Glomerular visceral epithelial cell (primary cell): ENCODE measurements around the gene CEP85.
A peak's percentile ranks its signal among the peaks of the same experiment; 100 is the strongest.

Experiments used
- DNase-seq: peaks from one replicate; pipeline ENCODE4 v3.0.0-alpha.2; 2016; ENCODE audit errors: extremely low spot score

The CEP85 gene

GRCh38 chr1:26233903-26234643 is at the start of gene CEP85:
CEP85 (plus strand) TSS chr1:26234200; CDS start chr1:26239784, 5,584 bp downstream.
- peak; percentile 98 for DNase-seq

DNA sequence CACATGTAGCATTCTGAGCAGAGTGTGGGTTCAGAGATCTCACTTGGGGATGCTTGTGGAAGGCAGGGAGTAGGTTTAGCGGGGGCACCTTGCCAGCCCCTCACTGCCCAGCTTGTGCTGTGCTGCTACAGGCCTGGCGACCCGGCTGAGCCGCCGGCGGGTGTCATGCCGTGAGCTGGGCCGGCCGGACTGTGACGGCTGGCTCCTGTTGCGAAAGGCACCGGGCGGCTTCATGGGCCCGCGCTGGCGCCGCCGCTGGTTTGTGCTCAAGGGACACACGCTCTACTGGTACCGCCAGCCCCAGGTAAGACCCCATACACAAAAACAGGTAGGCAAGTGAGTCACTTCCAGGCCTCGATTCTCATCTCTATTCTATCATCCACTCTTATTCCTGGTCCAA is 49.1 kb upstream of the CEP85 start:
- no peak for DNase-seq

GRCh38 chr1:26187882-26188281 is 46.1 kb upstream of the CEP85 start:
- no peak for DNase-seq

DNA sequence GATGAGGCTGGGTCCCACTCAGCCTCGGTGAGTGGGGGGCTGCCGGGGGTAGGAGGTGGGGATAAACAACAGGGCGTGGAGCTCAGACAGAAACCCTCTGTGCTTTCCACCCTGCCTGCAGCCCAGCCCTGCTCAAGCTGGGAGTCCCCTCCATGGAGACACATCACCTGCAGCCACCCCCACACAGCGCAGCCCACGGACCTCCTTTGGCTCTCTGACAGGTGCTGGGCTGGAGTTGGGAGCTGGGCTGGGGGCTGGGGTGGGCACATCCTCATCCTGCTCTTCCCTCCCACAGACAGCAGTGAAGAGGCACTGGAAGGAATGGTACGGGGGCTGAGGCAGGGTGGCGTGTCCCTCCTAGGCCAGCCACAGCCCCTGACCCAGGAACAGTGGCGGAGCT is 45.5 kb upstream of the CEP85 start:
- no peak for DNase-seq

DNA sequence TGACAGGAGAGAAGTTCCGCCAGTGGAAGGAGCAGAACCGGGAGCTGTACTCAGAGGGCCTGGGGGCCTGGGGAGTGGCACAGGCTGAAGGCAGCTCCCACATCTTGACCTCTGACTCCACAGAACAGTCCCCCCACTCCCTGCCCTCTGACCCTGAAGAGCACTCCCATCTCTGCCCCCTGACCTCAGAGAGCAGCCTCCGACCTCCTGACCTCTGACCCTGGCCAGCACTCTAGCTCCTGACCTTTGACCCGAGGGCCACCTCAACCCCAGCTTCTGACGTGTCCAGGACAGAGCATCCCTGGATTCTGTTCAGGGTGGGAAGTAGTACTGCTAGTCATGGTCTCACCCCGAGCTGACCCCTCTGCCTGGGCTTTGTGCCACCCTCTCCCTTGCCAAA is 44.7 kb upstream of the CEP85 start:
- DNase-seq = no peak

DNA sequence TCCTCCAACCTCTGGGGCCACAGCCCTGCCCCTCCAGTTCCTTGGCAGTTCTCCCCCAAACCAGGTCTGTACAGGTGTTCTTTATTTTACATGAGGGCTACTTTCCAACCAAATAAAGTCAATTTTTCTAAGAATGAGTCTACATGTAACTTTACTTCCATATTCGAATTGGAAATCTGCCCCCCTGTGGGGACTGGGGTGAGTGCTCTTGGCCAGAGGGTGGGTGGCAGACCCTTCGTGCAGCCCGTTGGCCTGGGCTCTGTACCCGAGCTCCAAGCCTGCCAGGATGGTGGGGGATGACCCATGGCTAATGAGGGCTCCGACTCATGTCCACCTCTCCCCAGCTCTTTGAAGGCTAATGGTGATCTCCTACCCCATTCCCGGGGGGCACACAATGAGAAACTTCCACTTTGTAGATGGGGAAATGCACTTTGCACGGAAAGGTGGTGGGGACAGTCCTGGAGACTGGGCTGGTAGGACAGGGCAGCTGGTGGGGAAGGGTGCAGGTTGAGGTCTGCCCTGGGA is 44.2 kb upstream of the CEP85 start:
- DNase-seq = no peak

GRCh38 chr1:26190373-26190987 is 43.5 kb upstream of the CEP85 start, which contains the start of gene CATSPER4:
CATSPER4 (plus strand) TSS chr1:26190602; CDS start chr1:26190628, 26 bp downstream.
- peak; percentile 57 for DNase-seq

GRCh38 chr1:26191739-26192138 is 42.3 kb upstream of the CEP85 start:
- no peak for DNase-seq

GRCh38 chr1:26195805-26196204 is 38.2 kb upstream of the CEP85 start:
- no peak for DNase-seq

DNA sequence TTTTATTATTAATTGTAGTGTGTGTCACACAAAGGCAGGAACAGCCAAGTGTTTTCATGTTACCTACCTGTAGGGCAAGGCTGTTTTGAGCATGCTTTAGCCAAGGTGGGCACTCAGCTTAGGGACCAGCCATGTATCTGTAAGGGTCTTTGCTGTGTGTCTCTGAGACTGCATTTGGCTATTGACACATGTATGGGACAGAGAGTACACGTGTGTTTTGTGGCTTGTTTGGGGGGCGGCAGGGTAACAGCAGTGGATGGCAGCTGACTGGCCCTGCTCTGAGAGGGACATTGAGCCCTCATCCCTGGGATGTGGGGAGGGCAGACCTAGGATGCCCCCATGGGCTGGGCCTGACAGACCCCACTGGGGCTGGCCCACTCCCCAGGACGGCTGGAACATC is 36.7 kb upstream of the CEP85 start:
- no peak for DNase-seq

DNA sequence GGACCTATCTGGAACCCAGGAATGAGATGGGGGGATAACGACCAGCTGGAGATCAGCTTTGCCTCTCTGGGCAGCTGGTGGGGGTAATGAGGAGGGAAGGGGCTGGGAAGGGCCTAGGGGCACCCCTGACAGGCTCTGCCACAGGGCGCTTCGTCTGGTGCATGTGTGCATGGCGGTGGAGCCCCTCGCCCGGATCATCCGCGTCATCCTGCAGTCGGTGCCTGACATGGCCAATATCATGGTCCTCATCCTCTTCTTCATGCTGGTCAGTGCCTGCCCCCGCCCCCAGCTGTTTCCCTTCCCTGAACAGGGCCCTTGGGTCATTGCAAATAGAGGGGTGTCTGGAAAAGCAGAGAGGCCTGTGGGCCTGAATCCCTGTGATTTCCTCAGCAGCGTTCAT is 36.2 kb upstream of the CEP85 start:
- DNase-seq = no peak

DNA sequence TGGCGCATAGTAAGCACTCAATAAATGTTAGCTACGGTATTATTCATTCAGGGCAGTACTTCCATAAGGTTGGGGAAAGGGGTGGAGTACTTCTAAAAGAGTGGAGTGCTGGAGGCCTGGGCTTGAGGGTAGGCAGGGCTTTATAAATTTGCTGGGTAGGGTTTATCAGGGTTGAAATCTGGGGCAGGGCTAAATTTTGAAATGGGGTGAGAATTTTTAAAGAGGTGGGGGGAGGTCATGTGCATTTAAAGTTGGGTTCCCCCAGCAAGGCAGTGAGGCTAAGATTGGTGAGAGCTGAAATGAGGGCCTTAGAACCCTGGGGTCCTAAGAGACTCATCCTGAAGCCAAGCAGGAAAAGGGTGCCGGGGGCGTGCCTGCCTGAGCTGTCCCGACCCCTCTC is 33.6 kb upstream of the CEP85 start:
- DNase-seq = no peak

- no peak for DNase-seq
Observed at GRCh38 chr1:26203642-26204318, 30.2 kb upstream of the CEP85 start.

DNA sequence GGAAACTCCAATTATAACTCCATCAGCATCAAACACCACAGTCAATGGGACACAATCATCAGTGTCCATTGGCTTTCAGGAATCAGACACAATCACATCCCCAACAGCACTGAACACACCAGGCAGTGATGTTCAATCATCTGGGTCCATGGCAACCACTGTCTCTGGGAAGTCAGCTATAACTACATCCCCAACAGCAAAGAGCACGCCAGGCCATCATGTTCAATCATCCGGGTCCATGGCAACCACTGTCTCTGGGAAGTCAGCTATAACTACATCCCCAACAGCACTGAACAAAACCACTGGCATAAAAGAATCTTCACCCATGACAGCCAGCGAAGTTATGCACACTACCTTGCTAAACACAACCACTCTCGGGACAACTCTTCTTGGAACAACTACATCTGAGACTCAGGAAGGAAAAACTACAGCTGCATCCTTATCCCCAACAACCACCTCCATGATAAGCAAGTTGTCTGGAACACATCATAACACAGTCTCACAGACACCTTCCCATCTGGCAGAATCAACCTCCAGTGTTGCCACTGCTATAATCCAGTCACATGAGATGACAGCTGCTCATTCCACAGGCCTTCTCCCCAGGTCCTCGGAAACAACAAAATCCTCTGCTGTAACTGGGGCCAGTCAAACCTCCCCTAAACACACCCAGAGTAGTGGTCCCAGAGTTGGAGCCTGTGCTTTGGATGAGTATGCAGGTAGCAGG is 23.7 kb upstream of the CEP85 start:
- DNase-seq = no peak

- no peak for DNase-seq
Observed at GRCh38 chr1:26212726-26213125, 21.3 kb upstream of the CEP85 start.

- DNase-seq = no peak
Observed at GRCh38 chr1:26213335-26213905, 20.6 kb upstream of the CEP85 start.

- DNase-seq = no peak
Observed at GRCh38 chr1:26215246-26215645, 18.8 kb upstream of the CEP85 start.

- DNase-seq = peak; percentile 89
Observed at GRCh38 chr1:26218906-26219494, 15.0 kb upstream of the CEP85 start.

DNA sequence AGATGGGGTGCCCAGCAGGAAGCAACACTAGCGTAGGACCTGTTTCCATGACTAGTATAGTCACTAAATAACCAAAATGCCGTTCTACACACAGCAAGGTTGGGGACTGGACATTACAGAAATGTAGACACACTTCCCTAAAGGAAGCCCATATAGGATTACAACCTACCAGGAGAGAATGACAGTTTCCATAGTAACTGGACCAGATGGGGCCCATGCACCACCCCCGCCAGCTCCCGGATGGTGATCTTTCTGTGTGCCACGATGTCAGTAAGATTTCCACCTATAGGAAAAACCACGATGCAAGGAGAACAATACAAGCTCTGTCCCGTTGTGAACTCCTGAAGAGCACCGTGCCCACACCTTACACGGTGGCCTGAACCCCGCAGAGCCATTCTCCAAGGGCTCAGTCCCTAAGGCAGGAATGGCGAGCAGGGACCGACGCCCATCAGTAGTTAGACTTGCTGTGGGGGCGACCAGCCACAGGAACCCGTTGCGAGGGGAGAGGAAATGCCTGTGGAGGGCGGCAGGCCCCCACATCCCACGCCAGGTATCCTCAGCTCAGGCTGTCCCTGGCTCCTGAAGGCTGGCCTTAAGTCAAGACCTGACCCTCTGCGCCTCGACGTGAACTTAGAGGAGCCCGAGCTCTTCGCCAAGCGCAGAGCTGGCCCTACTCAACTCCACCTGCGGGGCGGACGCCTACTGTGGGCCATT is 13.6 kb upstream of the CEP85 start:
- DNase-seq = no peak

DNA sequence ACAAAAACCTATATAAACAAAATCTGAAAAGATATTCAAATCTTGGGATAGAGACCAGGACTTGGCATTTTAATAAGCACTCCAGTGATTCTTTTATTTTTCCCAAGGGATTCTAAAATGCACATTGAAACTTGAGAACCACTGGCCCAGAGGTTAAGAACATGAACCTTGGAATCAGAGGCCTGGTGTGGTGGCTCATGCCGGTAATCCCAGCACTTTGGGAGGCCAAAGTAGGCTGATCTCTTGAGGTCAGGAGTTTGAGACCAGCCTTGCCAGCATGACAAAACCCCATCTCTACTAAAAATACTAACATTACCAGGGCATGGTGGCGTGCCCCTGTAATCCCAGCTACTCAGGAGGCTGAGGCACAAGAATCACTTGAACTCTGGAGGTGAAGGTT is 12.9 kb upstream of the CEP85 start:
- DNase-seq = no peak

DNA sequence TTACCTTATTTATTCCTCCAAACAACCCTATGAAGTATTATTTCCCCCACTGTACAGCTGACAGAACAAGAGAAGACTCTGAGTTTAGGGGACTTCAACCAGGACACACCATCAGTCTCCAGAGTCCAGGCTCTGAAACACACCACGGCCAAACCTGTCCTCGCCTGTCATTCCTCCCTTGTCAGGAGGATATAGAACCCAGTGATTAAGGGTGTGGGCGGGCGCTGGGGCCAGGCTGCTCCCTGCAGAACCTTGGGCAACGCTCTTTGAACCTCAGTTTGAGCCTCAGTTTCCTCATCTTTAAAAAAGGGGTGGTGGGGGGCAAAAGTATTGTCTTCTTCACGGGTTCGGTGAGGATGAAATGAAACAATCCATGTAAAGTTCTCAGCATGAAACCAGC is 9.4 kb upstream of the CEP85 start:
- DNase-seq = no peak
